Muscle of leg (tissue), 11 donors: ENCODE measurements around the gene SYNM. TPM values are rescaled to one million over a fixed set of nuclear protein-coding genes. Genes with fewer than 3 reads are reported as not detected.
A peak's percentile ranks its signal among the peaks of the same experiment; 100 is the strongest.

Experiments used
- DNase-seq: peaks from one replicate; pipeline ENCODE4 v3.0.0; 2013
- H3K27ac ChIP-seq: one replicate; pipeline ENCODE4 v1.5.1; 2013; ENCODE audit warnings: mild to moderate bottlenecking, low read length, control low read depth
- H3K27me3 ChIP-seq: one replicate; pipeline ENCODE4 v1.6.1; 2013; ENCODE audit warnings: low read length; ENCODE audit not compliant: control insufficient read depth, insufficient read depth
- H3K36me3 ChIP-seq: one replicate; pipeline ENCODE4 v1.6.1; 2013; ENCODE audit warnings: low read length; ENCODE audit not compliant: control insufficient read depth, insufficient read depth
- H3K4me1 ChIP-seq: one replicate; pipeline ENCODE4 v1.6.1; 2013; ENCODE audit warnings: low read length; ENCODE audit not compliant: control insufficient read depth, insufficient read depth
- H3K4me3 ChIP-seq: one replicate; pipeline ENCODE4 v1.5.1; 2013; ENCODE audit warnings: low read length, control low read depth
- H3K9me3 ChIP-seq: replicated peaks from 2 replicates; pipeline ENCODE4 v1.6.1; 2013; ENCODE audit warnings: low read depth, low read length; ENCODE audit not compliant: control insufficient read depth
- WGBS: methylation state at CpG from one replicate; pipeline ENCODE4 v1.1.5; 2013; ENCODE audit warnings: missing lambda C conversion rate; ENCODE audit not compliant: insufficient coverage; 5-methylcytosine and 5-hydroxymethylcytosine counted together
- polyA plus RNA-seq, 8 donors: library from polyadenylated mRNA; unstranded; fragments of 120-200 nt; gene quantifications; one replicate each; pipeline versions ENCODE4 v1.2.1 to v1.2.3, GENCODE V29; 2013; ENCODE audit warnings: inconsistent platforms in 1 of 8, low replicate concordance in 1 of 8; ENCODE audit not compliant: insufficient read length in 8 of 8, insufficient read depth in 1 of 8
- total RNA-seq: library from RNA; stranded (reverse); fragments of 120-200 nt; gene quantifications from one replicate; pipeline ENCODE4 v1.2.4, GENCODE V29; 2013

The SYNM gene
- total and polyA plus RNA-seq, 9 donors, result 29.4 to 66.6 (median 46.5) TPM

DNA sequence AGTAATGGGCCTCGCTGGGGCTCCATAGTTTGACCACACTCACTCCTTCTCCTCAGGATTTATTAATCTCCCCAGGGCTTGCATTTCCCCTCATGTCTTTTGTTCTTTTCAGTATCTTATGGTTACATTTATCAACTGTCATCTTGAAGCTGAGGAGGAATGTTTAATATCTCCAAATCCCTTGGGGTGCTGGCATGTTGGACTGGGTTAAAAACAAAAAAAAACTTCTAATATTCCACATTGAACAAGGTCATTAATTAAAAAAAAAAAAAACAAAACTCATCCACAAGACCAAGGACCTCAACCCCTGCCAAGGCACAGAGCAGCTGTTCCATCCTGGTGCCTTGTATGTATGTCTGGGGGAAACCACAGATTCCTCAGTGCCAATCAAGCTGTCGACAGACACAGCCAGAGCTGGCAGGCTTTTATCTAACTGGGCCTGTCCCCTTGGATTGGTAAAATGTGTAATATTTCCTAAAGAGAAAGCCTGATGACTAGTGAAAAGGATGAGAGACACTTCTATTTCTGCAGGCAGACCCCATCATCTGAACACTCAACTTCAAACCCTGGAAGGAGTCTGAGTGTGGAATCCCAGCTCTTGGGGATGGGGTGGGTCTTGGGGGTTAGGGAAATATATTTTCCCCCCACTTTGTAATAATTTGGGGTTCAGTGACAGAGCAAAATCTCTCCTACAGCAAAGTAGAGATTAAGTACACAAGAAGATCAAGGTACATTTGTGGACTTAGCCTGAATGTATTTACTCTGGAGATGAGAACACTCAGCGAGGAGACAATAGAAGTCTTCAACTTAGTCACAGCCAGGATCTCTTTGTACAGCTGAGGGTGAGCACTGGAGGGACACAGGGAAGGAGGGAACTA, 75.4 kb downstream of the SYNM start:
- H3K9me3 ChIP-seq, result no peaks in the 10 kb centered on the region
- H3K27me3 ChIP-seq, result no peaks in the 10 kb centered on the region
- H3K4me1 ChIP-seq, result peaks cover 23% of the 10 kb centered on the region
- 77% methylated on average over 2 of the region's 3 CpGs for whole genome bisulfite sequencing
- H3K36me3 ChIP-seq, result peaks cover 5% of the 10 kb centered on the region
- no peak overlapping the region for H3K27ac ChIP-seq
- DNase-seq, result no peak
- H3K4me3 ChIP-seq, result no peak overlapping the region

DNA sequence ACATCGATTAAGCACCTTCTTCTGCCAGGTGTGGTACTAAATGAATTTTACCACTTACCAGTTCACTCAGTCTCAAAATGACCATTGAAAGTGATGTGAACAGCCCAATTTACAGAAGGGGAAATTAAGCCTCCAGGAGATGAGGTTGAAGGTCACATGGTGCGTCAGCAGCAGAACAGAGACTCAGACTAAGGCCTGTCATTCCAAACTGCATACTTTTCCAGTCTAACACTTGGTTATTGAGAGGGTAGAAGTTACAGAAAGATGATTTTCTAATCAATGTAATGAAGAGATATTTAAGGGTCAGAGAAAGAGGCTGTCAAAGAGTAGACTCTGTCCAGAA, 76.1 kb downstream of the SYNM start:
- Histone ChIP-seq H3K27ac (peak overlapping the region; percentile 4), H3K4me1 (peaks cover 21% of the 10 kb centered on the region), H3K36me3 (peaks cover 5% of the 10 kb centered on the region), H3K4me3 (no peak overlapping the region), H3K27me3 (no peaks in the 10 kb centered on the region), H3K9me3 (no peaks in the 10 kb centered on the region)
- no peak for DNase-seq
- no CpG with 5 or more reads among the region's 2 CpGs for WGBS

- Histone ChIP-seq H3K27me3 (no peaks in the 10 kb centered on the region), H3K9me3 (no peaks in the 10 kb centered on the region), H3K4me3 (no peak overlapping the region), H3K27ac (peak overlapping the region; percentile 4), H3K36me3 (peaks cover 5% of the 10 kb centered on the region), H3K4me1 (peaks cover 17% of the 10 kb centered on the region)
- WGBS, result 27% methylated on average over 4 of the region's 4 CpGs
- DNase-seq, result peak; percentile 75
Measured at GRCh38 chr15:99181545-99181971, 76.7 kb downstream of the SYNM start.

DNA sequence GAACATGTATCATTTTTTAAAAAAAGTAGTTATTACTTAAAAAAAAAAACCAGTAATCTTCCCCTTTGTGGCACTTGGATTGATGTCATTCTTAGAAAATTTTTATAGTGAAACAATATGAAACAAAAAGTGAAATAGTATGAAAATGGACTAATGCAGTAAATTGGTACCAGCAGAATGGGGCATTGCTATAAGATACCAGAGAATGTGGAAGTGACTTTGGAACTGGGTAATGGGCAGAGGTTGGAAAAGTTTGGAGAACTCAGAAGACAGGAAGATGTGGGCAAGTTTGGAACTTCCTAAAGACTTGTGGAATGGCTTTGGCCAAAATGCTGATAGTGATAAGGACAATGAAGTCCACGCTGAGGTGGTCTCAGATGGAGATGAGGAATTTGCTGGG, 77.9 kb downstream of the SYNM start:
- no peak overlapping the region for H3K4me3 ChIP-seq
- no peak overlapping the region for H3K27ac ChIP-seq
- DNase-seq, result no peak
- 80% methylated on average over 1 of the region's 1 CpG for WGBS
- no peaks in the 10 kb centered on the region for H3K9me3 ChIP-seq
- peaks cover 5% of the 10 kb centered on the region for H3K36me3 ChIP-seq
- peaks cover 17% of the 10 kb centered on the region for H3K4me1 ChIP-seq
- no peaks in the 10 kb centered on the region for H3K27me3 ChIP-seq

Other genes with a start within 250 kb of the SYNM start
- gene PGPEP1L, start 97.3 kb upstream of the SYNM start, total RNA-seq, result 0.75 TPM
- 1 to 10 TPM in 7 of 8 donors, under 1 TPM in 1; 0.96 to 3.0 (median 1.4) TPM for gene PGPEP1L, start 97.3 kb upstream of the SYNM start, polyA plus RNA-seq
- 17.7 TPM for gene TTC23, start 144.5 kb downstream of the SYNM start, total RNA-seq
- gene TTC23, start 144.5 kb downstream of the SYNM start, polyA plus RNA-seq, result 10 to 100 TPM; 16.3 to 22.3 (median 19.1) TPM
- gene LRRC28, start 146.4 kb downstream of the SYNM start, total RNA-seq, result 15.8 TPM
- gene LRRC28, start 146.4 kb downstream of the SYNM start, polyA plus RNA-seq, result 10 to 100 TPM; 12.4 to 19.8 (median 17.6) TPM